Body of pancreas (tissue), 4 donors: Measurements from ENCODE around the gene MPDZ. TPM values are rescaled to one million over a fixed set of nuclear protein-coding genes. Genes with fewer than 3 reads are reported as not detected.

ENCODE experiments used
- ATAC-seq: fragments of 150-250 bp; one replicate; pipeline ENCODE4 v1.9.1; 2016
- DNase-seq, 4 donors: peaks; one replicate each; pipeline ENCODE4 v3.0.0-alpha.2; 2019
- H3K27ac ChIP-seq, 4 donors: fragments of 200-600 bp; sonication (generic); 1 replicate in 3 of 4; 2 replicates in 1 of 4; pipeline versions ENCODE4 v1.5.1 to v1.6.1; 2016 to 2019; ENCODE audit warnings: mild to moderate bottlenecking in 1 of 4, mixed read lengths in 1 of 4, moderate library complexity in 1 of 4
- H3K27me3 ChIP-seq, 2 donors: fragments of 200-600 bp; sonication (generic); one replicate each; pipeline ENCODE4 v1.6.0; 2016; ENCODE audit warnings: mild to moderate bottlenecking in 1 of 2
- H3K36me3 ChIP-seq, 2 donors: fragments of 200-600 bp; sonication (generic); replicated peaks in 1 of 2; 2 replicates each; pipeline ENCODE4 v1.5.1; 2016; ENCODE audit warnings: low read depth in 2 of 2; ENCODE audit not compliant: insufficient read depth in 1 of 2
- H3K4me1 ChIP-seq: fragments of 200-600 bp; sonication (generic); one replicate; pipeline ENCODE4 v1.6.0; 2016
- H3K4me3 ChIP-seq, 2 donors: fragments of 200-600 bp; sonication (generic); 1 replicate in 1 of 2; 2 replicates in 1 of 2; pipeline ENCODE4 v1.5.1; 2016 to 2019
- H3K9me3 ChIP-seq, 3 donors: fragments of 200-600 bp; sonication (generic); 1 replicate in 2 of 3; 2 replicates in 1 of 3; pipeline ENCODE4 v1.5.1; 2016
- POLR2A ChIP-seq, 3 donors: fragments of 450-650 bp; IDR thresholded peaks; one replicate each; pipeline ENCODE4 v1.6.1; 2016; ENCODE audit warnings: antibody characterized with exemption in 3 of 3, mild to moderate bottlenecking in 2 of 3
- WGBS, 2 donors: methylation state at CpG; one replicate each; pipeline ENCODE4 v1.1.5; 2017; 5-methylcytosine and 5-hydroxymethylcytosine counted together
- intact Hi-C: fragments of 100-400 bp; cut with DNase I; formaldehyde crosslinking; loops from one replicate; pipeline ENCODE4 v1.15.1; 2023
- total RNA-seq, 2 donors: library from RNA; depleted of rRNA; stranded (reverse); fragments of >200 nt; gene quantifications; one replicate each; pipeline ENCODE4 v1.1.0, GENCODE V29; 2016
- TF ChIP-seq, protein P1 (sequence below), 7 experiments: fragments of 450-650 bp in 4 of 7; fragments of 200-600 bp in 3 of 7; sonication (generic) in 3 of 7; IDR thresholded peaks; one replicate each; pipeline ENCODE4 v1.5.1; 2016 to 2019; ENCODE audit warnings: antibody characterized with exemption in 7 of 7

Gene MPDZ
- total RNA-seq, 2 donors from 2014 or later: 12.5 to 17.1 TPM

DNA sequence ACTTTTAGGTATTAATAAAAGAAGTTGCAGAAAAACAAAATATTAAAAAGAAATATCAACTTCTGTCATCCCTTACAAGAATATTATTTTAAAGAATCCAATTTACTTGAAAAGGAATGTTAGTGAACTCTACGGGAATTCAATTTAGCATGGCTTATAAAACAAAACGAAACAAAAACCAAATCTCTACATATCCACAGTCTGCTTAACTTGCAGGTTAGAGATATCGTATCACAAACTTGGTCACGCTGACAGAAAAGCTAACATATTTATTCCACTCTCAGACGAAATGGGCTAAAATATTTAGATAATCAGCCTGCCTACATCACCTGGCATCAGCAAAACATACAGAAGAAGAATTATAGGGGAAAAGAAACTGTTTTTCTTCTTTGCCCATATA is 92.7 kb downstream of the MPDZ start:
- no peak overlapping the region for H3K4me3 ChIP-seq
- no peaks in the 10 kb centered on the region for H3K27me3 ChIP-seq
- no peak for ATAC-seq
- no peaks in the 10 kb centered on the region for H3K9me3 ChIP-seq
- H3K27ac ChIP-seq: no peak overlapping the region
- TF ChIP-seq, protein P1, sequence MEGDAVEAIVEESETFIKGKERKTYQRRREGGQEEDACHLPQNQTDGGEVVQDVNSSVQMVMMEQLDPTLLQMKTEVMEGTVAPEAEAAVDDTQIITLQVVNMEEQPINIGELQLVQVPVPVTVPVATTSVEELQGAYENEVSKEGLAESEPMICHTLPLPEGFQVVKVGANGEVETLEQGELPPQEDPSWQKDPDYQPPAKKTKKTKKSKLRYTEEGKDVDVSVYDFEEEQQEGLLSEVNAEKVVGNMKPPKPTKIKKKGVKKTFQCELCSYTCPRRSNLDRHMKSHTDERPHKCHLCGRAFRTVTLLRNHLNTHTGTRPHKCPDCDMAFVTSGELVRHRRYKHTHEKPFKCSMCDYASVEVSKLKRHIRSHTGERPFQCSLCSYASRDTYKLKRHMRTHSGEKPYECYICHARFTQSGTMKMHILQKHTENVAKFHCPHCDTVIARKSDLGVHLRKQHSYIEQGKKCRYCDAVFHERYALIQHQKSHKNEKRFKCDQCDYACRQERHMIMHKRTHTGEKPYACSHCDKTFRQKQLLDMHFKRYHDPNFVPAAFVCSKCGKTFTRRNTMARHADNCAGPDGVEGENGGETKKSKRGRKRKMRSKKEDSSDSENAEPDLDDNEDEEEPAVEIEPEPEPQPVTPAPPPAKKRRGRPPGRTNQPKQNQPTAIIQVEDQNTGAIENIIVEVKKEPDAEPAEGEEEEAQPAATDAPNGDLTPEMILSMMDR (IDR thresholded peaks at IDR 0.05): no peak
- TF ChIP-seq POLR2A (IDR thresholded peaks at IDR 0.05): no peak
- WGBS, 2 donors: 73 to 78% methylated on average over 5 of the region's 5 CpGs
- H3K36me3 ChIP-seq: peaks cover 0 to 2% of the 10 kb centered on the region in 2 donors
- no peak for DNase-seq
- H3K4me1 ChIP-seq: no peaks in the 10 kb centered on the region
- intact Hi-C loops: no loop called here

DNA sequence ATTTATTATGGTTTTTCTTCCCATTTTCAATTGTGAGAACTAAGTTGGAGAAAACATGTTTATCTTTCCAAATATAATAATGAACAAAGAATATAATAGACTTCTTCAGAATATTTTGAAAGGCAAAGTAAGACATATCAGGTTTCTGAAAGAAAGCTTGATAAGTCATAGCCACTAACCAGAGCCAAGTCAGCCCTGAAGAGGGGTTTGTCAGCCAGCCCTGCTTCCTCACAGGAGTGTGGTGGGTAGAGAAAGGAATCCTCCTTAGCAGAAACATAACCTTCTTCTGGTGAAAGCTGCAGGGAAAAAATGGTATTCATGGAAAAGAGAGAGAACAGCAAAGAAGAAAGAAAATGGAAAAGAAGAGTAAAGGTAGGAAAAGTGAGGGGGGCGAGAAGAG is 93.4 kb downstream of the MPDZ start:
- Histone ChIP-seq H3K36me3 (no peaks in the 10 kb centered on the region), H3K27ac (no peak overlapping the region), H3K4me3 (no peak overlapping the region), H3K4me1 (no peaks in the 10 kb centered on the region), H3K9me3 (no peaks in the 10 kb centered on the region), H3K27me3 (no peaks in the 10 kb centered on the region)
- DNase-seq (no peak), ATAC-seq (no peak)
- intact Hi-C loops: no loop called here
- 86 to 90% methylated on average over 1 of the region's 1 CpG for WGBS, 2 donors
- TF ChIP-seq POLR2A (IDR thresholded peaks at IDR 0.05): no peak
- TF ChIP-seq, protein P1 (IDR thresholded peaks at IDR 0.05): no peak

DNA sequence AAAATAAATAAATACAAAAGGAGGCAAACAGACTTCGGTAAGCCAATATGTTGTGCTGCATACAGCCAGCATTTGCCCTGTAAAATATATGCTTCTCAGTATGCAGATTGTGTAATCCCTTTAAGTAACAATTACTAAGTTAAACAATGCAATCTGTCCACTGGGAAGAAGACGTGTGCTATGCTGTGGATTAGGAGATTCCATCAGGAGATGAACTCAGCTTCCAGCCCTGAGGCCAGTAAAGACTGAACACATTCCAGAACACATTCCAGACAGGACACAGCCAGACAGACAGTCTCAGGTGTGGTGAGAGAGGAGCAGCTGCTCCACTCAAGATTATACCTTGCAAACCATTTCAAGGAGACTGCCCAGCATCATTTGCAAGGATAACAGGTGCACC is 97.8 kb downstream of the MPDZ start:
- Histone ChIP-seq H3K27ac (no peak overlapping the region), H3K27me3 (no peaks in the 10 kb centered on the region), H3K4me3 (no peak overlapping the region), H3K9me3 (no peaks in the 10 kb centered on the region), H3K36me3 (no peaks in the 10 kb centered on the region), H3K4me1 (no peaks in the 10 kb centered on the region)
- DNase-seq: no peak
- intact Hi-C loops: no loop called here
- TF ChIP-seq, protein P1 (IDR thresholded peaks at IDR 0.05): no peak
- no peak for TF ChIP-seq POLR2A (IDR thresholded peaks at IDR 0.05)
- WGBS, 2 donors: 61 to 64% methylated on average over 2 of the region's 2 CpGs
- no peak for ATAC-seq

DNA sequence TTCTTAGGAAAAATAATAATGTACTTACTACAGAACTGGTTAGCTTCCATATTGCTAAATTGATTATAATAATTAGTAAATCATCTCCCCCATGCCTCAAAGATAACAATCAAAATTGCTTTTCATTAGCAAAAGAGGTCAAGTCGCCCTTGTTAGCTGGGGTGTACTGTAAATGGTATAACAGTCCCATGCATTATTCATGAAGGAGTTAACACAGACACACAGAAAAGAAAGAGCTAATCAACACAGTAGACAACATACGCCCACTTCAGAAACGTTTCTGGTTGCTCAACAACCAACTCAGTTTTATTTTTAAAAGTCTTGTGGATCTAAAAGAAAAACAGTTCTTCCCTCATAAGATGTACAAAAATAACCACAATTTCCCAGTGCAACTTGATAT is 100.2 kb downstream of the MPDZ start:
- ATAC-seq: no peak
- TF ChIP-seq, protein P1 (IDR thresholded peaks at IDR 0.05): no peak
- TF ChIP-seq POLR2A (IDR thresholded peaks at IDR 0.05): no peak
- H3K4me3 ChIP-seq: no peak overlapping the region
- no peaks in the 10 kb centered on the region for H3K9me3 ChIP-seq
- no peak for DNase-seq
- H3K27me3 ChIP-seq: no peaks in the 10 kb centered on the region
- 60 to 70% methylated on average over 3 of the region's 3 CpGs for WGBS, 2 donors
- no peak overlapping the region for H3K27ac ChIP-seq
- intact Hi-C loops: no loop called here
- H3K4me1 ChIP-seq: no peaks in the 10 kb centered on the region
- no peaks in the 10 kb centered on the region for H3K36me3 ChIP-seq

DNA sequence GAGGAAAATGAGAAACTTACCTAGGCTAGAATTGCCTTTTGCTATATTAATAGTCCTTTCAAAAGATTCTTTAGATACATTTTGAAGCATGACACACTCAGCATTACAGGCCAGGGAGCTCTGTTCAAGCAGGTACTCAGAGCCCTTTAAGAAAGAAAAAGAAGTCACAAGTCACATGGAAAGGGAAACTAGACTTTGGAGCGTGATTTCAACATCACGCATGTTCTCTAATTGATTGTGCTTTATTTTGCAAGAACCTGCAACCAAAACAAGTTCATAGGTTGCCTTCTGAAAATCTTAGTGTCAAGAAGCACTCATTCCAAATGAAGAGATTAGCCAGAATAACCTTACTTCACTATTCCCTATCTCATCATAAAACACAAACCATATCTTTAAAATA is 103.8 kb downstream of the MPDZ start:
- H3K9me3 ChIP-seq: no peaks in the 10 kb centered on the region
- 82 to 90% methylated on average over 2 of the region's 2 CpGs for WGBS, 2 donors
- no peaks in the 10 kb centered on the region for H3K4me1 ChIP-seq
- no peak overlapping the region for H3K27ac ChIP-seq
- intact Hi-C loops: no loop called here
- ATAC-seq (no peak), DNase-seq (no peak)
- no peaks in the 10 kb centered on the region for H3K27me3 ChIP-seq
- H3K4me3 ChIP-seq: no peak overlapping the region
- no peaks in the 10 kb centered on the region for H3K36me3 ChIP-seq
- no peak for TF ChIP-seq POLR2A (IDR thresholded peaks at IDR 0.05)
- TF ChIP-seq, protein P1 (IDR thresholded peaks at IDR 0.05): no peak
